NB4 (cell line): ENCODE measurements around the gene MRPS9.
A peak's percentile ranks its signal among the peaks of the same experiment; 100 is the strongest.

Experiments
- TF ChIP-seq, protein P1 (sequence below): IDR thresholded peaks from one replicate; pipeline ENCODE4 v1.5.1; 2012; ENCODE audit warnings: low read depth, low read length
- TF ChIP-seq, protein P2 (sequence below): IDR thresholded peaks from 2 replicates; pipeline ENCODE4 v1.6.1; 2011; ENCODE audit warnings: low read depth, low read length

DNA sequence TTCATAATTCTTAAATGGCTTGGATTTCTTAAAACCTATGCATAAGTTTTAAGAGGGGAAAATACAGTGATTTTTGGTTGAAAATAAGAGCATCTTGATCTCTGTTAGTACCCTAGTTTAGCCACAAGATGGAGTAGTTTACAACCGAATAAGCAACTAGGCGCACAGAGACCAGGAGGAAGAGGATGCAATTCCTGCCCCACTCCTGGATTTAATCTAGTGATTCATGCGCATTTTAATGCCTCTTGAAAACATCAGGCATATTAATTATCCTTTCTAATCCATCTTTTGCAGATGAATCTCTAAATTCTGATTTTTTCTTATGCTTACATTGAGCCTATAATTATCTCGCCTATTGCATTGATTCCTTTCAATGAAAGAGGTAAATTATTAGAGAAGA is 76.7 kb downstream of the MRPS9 start:
- TF ChIP-seq, protein P1, sequence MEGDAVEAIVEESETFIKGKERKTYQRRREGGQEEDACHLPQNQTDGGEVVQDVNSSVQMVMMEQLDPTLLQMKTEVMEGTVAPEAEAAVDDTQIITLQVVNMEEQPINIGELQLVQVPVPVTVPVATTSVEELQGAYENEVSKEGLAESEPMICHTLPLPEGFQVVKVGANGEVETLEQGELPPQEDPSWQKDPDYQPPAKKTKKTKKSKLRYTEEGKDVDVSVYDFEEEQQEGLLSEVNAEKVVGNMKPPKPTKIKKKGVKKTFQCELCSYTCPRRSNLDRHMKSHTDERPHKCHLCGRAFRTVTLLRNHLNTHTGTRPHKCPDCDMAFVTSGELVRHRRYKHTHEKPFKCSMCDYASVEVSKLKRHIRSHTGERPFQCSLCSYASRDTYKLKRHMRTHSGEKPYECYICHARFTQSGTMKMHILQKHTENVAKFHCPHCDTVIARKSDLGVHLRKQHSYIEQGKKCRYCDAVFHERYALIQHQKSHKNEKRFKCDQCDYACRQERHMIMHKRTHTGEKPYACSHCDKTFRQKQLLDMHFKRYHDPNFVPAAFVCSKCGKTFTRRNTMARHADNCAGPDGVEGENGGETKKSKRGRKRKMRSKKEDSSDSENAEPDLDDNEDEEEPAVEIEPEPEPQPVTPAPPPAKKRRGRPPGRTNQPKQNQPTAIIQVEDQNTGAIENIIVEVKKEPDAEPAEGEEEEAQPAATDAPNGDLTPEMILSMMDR, result peak; percentile 59
- TF ChIP-seq, protein P2, sequence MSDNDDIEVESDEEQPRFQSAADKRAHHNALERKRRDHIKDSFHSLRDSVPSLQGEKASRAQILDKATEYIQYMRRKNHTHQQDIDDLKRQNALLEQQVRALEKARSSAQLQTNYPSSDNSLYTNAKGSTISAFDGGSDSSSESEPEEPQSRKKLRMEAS, result no peak
